SK-N-SH treated with all-trans-retinoic acid at 6 μM for 48 hours (cell line): ENCODE measurements around the gene GPX3.

Experiments used
- ATAC-seq: fragments of 200-7000 bp; cut with Tn5 transposase; 3 replicates; pipeline ENCODE4 v1.9.1; 2020; ENCODE audit warnings: mild to moderate bottlenecking, moderate library complexity
- BACH2 ChIP-seq: fragments of 250-450 bp; sonication (Bioruptor Pico); IDR thresholded peaks from 2 replicates; pipeline ENCODE4 v1.9.0; 2021; ENCODE audit warnings: mild to moderate bottlenecking, borderline replicate concordance
- CREB5 ChIP-seq: fragments of 250-450 bp; sonication (Bioruptor Pico); IDR thresholded peaks from 2 replicates; pipeline ENCODE4 v1.5.1; 2020; ENCODE audit warnings: low read depth, mild to moderate bottlenecking, moderate library complexity
- CSDC2 ChIP-seq: fragments of 250-450 bp; sonication (Bioruptor Pico); IDR thresholded peaks from 2 replicates; pipeline ENCODE4 v1.5.0; 2020; ENCODE audit warnings: mild to moderate bottlenecking, moderate library complexity
- ESRRG ChIP-seq: fragments of 250-450 bp; sonication (Bioruptor Pico); IDR thresholded peaks from 2 replicates; pipeline ENCODE4 v1.6.1; 2021; ENCODE audit warnings: mild to moderate bottlenecking
- GLIS3 ChIP-seq: fragments of 250-450 bp; sonication (Bioruptor Pico); IDR thresholded peaks from 2 replicates; pipeline ENCODE4 v1.5.0; 2020; ENCODE audit warnings: mild to moderate bottlenecking, moderate library complexity
- ISL1 ChIP-seq: fragments of 250-450 bp; sonication (Bioruptor Pico); IDR thresholded peaks from 2 replicates; pipeline ENCODE4 v2.1.2; 2022; ENCODE audit warnings: mild to moderate bottlenecking, moderate library complexity
- PATZ1 ChIP-seq: fragments of 250-450 bp; sonication (Bioruptor Pico); IDR thresholded peaks from 2 replicates; pipeline ENCODE4 v1.8.0; 2020; ENCODE audit warnings: mild to moderate bottlenecking, moderate library complexity, borderline replicate concordance
- PPARA ChIP-seq: fragments of 250-450 bp; sonication (Bioruptor Pico); IDR thresholded peaks from 2 replicates; pipeline ENCODE4 v1.5.0; 2020; ENCODE audit warnings: mild to moderate bottlenecking, borderline replicate concordance
- SNAI2 ChIP-seq: fragments of 250-450 bp; sonication (Bioruptor Pico); IDR thresholded peaks from 2 replicates; pipeline ENCODE4 v1.5.0; 2020; ENCODE audit warnings: mild to moderate bottlenecking, moderate library complexity
- TCF4 ChIP-seq: fragments of 250-450 bp; sonication (Bioruptor Pico); IDR thresholded peaks from 2 replicates; pipeline ENCODE4 v1.8.0; 2021; ENCODE audit warnings: mild to moderate bottlenecking, moderate library complexity, borderline replicate concordance
- TOX ChIP-seq: fragments of 250-450 bp; sonication (Bioruptor Pico); IDR thresholded peaks from 2 replicates; pipeline ENCODE4 v1.8.0; 2021; ENCODE audit warnings: mild to moderate bottlenecking, moderate library complexity, borderline replicate concordance
- TSHZ2 ChIP-seq: fragments of 250-450 bp; sonication (Bioruptor Pico); IDR thresholded peaks from 2 replicates; pipeline ENCODE4 v1.5.0; 2020; ENCODE audit warnings: mild to moderate bottlenecking, moderate library complexity
- ZC3H10 ChIP-seq: fragments of 250-450 bp; sonication (Bioruptor Pico); IDR thresholded peaks from 2 replicates; pipeline ENCODE4 v1.5.1; 2021; ENCODE audit warnings: mild to moderate bottlenecking, moderate library complexity
- ZFP3 ChIP-seq: fragments of 250-450 bp; sonication (Bioruptor Pico); IDR thresholded peaks from 2 replicates; pipeline ENCODE4 v1.5.0; 2020; ENCODE audit warnings: mild to moderate bottlenecking, moderate library complexity
- ZFP30 ChIP-seq: fragments of 450-650 bp; formaldehyde crosslinking; IDR thresholded peaks from 2 replicates; pipeline ENCODE4 v1.5.0; 2022; ENCODE audit warnings: mild to moderate bottlenecking, moderate library complexity
- ZNF70 ChIP-seq: fragments of 450-650 bp; formaldehyde crosslinking; IDR thresholded peaks from 2 replicates; pipeline ENCODE4 v1.5.0; 2020; ENCODE audit warnings: mild to moderate bottlenecking, moderate library complexity
- ZNF8 ChIP-seq: fragments of 450-650 bp; formaldehyde crosslinking; IDR thresholded peaks from 2 replicates; pipeline ENCODE4 v1.5.0; 2020; ENCODE audit warnings: mild to moderate bottlenecking, moderate library complexity
- TF ChIP-seq, protein P1 (sequence below): fragments of 250-450 bp; sonication (Bioruptor Pico); IDR thresholded peaks from 2 replicates; pipeline ENCODE4 v1.8.0; 2021; ENCODE audit warnings: low read depth, mild to moderate bottlenecking, moderate library complexity, borderline replicate concordance

The GPX3 gene

DNA sequence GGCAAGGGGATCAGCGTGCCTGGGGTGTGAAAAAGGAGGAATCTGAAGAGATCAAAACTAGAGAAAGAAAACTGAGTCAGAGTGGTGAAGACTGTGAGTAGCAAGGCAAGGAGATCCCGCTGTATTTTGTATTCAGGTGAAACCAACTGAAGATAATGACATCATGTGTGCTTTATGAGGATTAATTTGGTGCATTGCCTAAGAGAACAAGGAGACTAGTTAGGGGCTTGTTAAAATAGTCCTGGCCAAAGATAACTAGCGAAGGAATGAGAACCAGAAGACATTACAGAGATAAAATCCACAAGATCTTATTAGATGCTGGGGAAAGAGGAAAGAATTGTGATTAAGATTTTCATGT, 16.9 kb upstream of the GPX3 start (continued):
- TF ChIP-seq PATZ1 (CRISPR knock-in tag) (no peak), CSDC2 (CRISPR knock-in tag) (no peak), ISL1 (CRISPR knock-in tag) (no peak), ZFP3 (no peak), ZNF70 (no peak), GLIS3 (CRISPR knock-in tag) (no peak)

DNA sequence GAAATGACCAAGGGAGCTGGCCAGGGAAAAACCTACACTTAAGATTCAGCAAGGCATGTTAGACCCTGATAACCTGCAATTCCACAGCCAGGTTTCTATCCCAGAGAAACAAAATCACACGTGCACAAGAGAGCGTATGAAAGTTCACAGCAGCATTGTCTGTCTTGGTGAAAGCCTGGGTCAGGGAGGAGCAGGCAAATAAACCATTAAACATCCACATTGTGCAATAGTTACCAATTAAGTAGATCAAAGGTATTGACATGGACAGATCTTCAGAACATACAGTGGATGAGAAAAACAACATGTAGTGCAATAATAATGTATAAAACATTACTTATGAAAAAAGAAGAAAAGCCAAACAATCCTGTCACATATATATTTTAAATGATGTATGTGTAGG, 15.9 kb upstream of the GPX3 start:
- no peak for TF ChIP-seq PATZ1 (CRISPR knock-in tag)
- no peak for TF ChIP-seq BACH2 (CRISPR knock-in tag)
- TF ChIP-seq ZNF70, result no peak
- no peak for ATAC-seq

DNA sequence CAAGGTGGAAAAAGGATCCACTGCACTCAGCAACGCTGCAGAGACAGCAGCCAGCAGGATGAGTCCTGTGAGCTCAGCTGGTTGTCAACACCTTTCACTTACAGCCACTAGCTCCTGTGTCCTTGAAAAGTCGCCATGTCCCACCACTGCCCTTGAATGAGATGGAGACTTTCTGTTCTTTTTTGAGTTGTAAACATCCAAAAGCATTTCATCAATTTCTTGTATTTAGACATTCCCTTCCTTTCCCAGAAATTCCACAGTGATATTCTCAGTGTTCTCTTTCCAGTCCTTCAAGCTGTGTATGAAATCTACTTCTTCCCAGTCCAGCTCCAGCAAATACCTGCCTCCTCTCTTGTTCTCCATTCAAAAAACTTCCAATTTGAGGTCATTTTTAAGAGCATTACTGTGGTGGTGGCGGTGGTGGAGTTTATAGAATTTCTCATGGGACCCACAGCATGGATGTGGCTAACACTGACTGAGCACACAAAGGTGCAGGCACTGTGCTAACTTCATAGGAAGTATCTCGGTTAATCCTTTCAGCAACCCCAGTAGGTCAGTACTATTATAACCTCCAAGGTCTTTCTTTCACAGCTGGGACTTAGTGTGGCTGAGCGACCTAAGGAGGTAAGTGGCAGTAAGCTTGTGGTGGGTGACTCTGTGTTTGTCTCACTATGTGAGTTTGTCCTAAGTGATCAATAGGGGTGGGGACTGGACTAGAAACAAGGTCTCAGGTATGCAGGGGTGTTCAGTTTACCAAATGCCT, 15.0 kb upstream of the GPX3 start:
- TF ChIP-seq, protein P1, sequence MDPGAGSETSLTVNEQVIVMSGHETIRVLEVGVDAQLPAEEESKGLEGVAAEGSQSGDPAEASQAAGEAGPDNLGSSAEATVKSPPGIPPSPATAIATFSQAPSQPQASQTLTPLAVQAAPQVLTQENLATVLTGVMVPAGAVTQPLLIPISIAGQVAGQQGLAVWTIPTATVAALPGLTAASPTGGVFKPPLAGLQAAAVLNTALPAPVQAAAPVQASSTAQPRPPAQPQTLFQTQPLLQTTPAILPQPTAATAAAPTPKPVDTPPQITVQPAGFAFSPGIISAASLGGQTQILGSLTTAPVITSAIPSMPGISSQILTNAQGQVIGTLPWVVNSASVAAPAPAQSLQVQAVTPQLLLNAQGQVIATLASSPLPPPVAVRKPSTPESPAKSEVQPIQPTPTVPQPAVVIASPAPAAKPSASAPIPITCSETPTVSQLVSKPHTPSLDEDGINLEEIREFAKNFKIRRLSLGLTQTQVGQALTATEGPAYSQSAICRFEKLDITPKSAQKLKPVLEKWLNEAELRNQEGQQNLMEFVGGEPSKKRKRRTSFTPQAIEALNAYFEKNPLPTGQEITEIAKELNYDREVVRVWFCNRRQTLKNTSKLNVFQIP (CRISPR knock-in tag), result no peak
- TF ChIP-seq ZFP3 (no peak), ESRRG (CRISPR knock-in tag) (no peak), PATZ1 (CRISPR knock-in tag) (no peak), ZFP30 (CRISPR knock-in tag) (no peak), ZC3H10 (no peak), TCF4 (CRISPR knock-in tag) (no peak), TOX (CRISPR knock-in tag) (no peak), CREB5 (CRISPR knock-in tag) (no peak), SNAI2 (no peak), PPARA (CRISPR knock-in tag) (no peak), ZNF70 (no peak), GLIS3 (CRISPR knock-in tag) (no peak), ISL1 (CRISPR knock-in tag) (no peak), BACH2 (CRISPR knock-in tag) (no peak), ZNF8 (no peak), TSHZ2 (no peak), CSDC2 (CRISPR knock-in tag) (no peak)
- no peak for ATAC-seq
